Midbrain (tissue), 1 donor: Measurements from ENCODE around the gene MRPL53.

Source experiments
- DNase-seq: peaks from one replicate; lab custom pipeline; 2025; lab: John Stamatoyannopoulos, UW

MRPL53 gene

DNA sequence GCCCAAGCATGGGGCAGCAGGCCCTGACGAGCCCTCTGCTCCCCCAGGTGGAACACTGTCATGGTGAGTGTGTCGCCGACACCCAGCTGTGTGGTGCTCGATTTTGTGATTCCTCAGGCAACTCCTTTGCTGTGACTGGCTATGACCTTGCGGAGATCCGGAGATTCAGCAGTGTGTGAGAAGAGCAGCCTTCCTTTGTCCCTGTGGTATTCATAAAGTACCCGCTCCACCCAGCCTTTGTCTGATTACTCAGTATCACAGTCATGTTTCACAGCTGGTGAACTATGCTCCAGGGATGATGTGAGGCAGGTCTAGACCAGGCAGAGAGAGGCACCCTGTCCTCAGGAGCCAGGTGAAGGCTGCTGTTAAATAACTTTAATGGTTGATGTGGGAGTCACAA, 47.0 kb downstream of the MRPL53 start:
- no peak for DNase-seq

DNA sequence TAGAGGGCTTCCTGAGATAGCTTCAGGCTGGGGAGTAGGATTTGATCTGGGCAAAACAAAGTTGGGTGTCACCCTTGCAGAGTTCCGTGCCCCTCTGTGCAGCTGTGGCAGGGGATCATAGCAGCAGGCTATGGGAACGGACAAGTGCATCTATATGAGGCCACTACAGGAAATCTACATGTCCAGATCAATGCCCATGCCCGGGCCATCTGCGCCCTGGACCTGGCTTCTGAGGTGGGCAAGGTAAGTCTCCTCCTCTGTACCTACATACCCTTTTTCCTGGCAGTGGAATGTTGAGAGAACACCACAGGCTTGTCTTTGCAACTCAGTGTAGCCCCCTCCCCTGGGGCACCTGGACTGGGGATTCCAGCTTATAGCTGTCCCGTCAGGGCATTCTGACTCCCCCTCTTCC, 47.5 kb downstream of the MRPL53 start:
- DNase-seq = no peak

DNA sequence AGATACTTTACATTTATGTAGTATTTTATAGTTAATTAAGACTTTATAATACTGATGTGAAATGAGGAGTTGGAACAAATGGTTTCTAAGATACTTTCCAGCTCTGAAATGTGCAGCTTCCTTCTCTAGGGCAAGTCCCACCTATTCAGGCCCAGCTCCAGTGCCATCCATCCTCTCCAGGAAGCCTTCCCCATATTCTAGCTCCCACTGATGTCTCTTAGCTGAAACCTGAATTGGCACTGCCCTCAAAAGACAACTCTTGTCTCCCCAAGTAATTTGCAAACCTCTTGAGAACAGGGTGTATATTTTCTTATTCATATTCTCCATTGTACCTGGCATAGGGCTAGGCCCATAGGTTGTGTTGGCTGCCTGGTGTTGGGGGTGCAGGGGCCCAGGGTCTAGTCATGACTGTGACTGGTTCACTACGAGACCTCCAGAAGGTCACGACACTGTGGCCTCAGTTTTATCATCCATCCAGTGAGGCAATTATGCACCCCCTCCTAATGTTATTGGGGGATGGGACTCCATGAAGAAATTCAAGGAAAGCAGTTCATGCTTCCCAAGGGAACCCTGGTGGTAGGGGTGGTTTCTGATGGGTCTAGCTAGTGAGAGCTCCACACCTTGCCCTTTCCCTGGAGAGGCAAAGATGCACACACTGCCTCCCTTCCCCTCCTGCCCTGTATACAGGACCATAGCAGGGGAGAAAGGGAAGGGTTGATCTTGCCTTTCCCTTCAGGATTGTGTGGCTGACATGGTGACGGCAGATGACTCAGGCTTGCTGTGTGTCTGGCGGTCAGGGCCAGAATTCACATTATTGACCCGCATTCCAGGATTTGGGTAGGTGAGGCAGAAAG, 48.1 kb downstream of the MRPL53 start:
- no peak for DNase-seq

DNA sequence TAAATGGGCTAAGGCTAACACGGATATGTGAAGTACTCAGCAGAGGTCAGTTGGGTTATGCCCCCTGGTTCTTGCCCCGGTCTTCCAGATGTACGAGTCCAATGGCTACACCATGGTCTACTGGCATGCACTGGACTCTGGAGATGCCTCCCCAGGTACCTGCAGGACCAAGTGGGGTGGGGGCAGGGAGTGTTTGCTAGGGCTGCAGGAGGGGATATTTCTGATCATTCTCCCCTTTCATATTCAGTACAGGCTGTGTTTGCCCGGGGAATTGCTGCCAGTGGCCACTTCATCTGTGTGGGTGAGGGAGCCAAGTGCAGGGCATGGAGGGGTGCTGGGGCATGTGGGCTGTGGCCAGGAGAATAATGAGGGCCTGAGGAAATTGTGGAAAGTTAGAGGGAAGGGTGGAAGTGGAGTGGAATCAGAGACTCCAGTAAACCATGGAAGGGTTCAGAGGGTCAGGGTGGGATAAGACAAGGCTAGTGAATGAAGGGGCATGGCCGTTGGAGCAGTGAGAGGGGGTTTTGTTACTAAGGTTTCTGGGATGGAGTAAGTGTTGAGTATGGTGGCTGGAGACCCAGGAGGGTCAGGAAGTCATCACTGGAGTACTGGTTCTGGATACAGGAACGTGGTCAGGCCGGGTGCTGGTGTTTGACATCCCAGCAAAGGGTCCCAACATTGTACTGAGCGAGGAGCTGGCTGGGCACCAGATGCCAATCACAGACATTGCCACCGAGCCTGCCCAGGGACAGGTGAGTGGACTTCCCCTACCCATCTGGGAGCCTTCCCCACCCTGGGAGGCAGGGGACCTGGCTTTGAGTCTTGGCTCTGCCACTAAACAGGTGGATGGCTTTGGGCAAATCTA, 49.0 kb downstream of the MRPL53 start:
- no peak for DNase-seq
